Smooth muscle cell (in vitro differentiated cells): ENCODE measurements around the gene ST8SIA4. TPM values are rescaled to one million over a fixed set of nuclear protein-coding genes. Genes with fewer than 3 reads are reported as not detected.

Experiments
- DNase-seq: peaks from one replicate; lab custom pipeline; 2025; ENCODE audit not compliant: unreplicated experiment; lab: John Stamatoyannopoulos, UW
- H2AFZ ChIP-seq: fragments of 200-600 bp; sonication (generic); 2 replicates; pipeline ENCODE4 v1.6.0; 2016; ENCODE audit warnings: antibody characterized with exemption, low read depth, mild to moderate bottlenecking
- H3F3A ChIP-seq: fragments of 200-600 bp; sonication (generic); 2 replicates; pipeline ENCODE4 v1.6.0; 2017; ENCODE audit warnings: antibody characterized with exemption, low read depth
- H3K27ac ChIP-seq: fragments of 200-600 bp; sonication (generic); 2 replicates; pipeline ENCODE4 v1.5.1; 2016; ENCODE audit warnings: low read depth, mild to moderate bottlenecking
- H3K27me3 ChIP-seq: fragments of 200-600 bp; sonication (generic); 2 replicates; pipeline ENCODE4 v1.6.1; 2016; ENCODE audit warnings: low read depth, mild to moderate bottlenecking
- H3K36me3 ChIP-seq: fragments of 200-600 bp; sonication (generic); 2 replicates; pipeline ENCODE4 v1.5.1; 2016; ENCODE audit warnings: low read depth
- H3K4me1 ChIP-seq: fragments of 200-600 bp; sonication (generic); 2 replicates; pipeline ENCODE4 v1.5.1; 2016; ENCODE audit warnings: low read depth
- H3K4me2 ChIP-seq: fragments of 200-600 bp; sonication (generic); 2 replicates; pipeline ENCODE4 v1.6.0; 2016; ENCODE audit warnings: mild to moderate bottlenecking
- H3K4me3 ChIP-seq: fragments of 200-600 bp; sonication (generic); 2 replicates; pipeline ENCODE4 v1.5.1; 2016; ENCODE audit warnings: mild to moderate bottlenecking
- H3K79me2 ChIP-seq: fragments of 200-600 bp; sonication (generic); 2 replicates; pipeline ENCODE4 v1.6.0; 2016; ENCODE audit warnings: low read depth, mild to moderate bottlenecking
- H3K9ac ChIP-seq: fragments of 200-600 bp; sonication (generic); 2 replicates; pipeline ENCODE4 v1.6.0; 2016; ENCODE audit warnings: low read depth
- H3K9me3 ChIP-seq: fragments of 200-600 bp; sonication (generic); replicated peaks from 2 replicates; pipeline ENCODE4 v1.5.1; 2016; ENCODE audit warnings: low read depth
- H4K20me1 ChIP-seq: fragments of 200-600 bp; sonication (generic); 2 replicates; pipeline ENCODE4 v1.6.0; 2016; ENCODE audit warnings: low read depth
- WGBS: methylation state at CpG from one replicate; pipeline ENCODE4 v1.1.7; 2016; ENCODE audit warnings: low lambda C conversion rate; 5-methylcytosine and 5-hydroxymethylcytosine counted together
- polyA plus RNA-seq: library from polyadenylated mRNA; unstranded; fragments of >200 nt; fragmentation: Nextera tagmentation; extraction: Ambion mirVana; gene quantifications from 2 replicates; pipeline ENCODE4 v1.2.1, GENCODE V29; 2016
- total RNA-seq: library from RNA; depleted of rRNA; stranded (reverse); fragments of >200 nt; gene quantifications from 2 replicates; pipeline ENCODE4 v1.2.3, GENCODE V29; 2014
- TF ChIP-seq, protein P1 (sequence below): fragments of 200-600 bp; sonication (generic); IDR thresholded peaks from 2 replicates; pipeline ENCODE4 v1.5.1; 2017; ENCODE audit warnings: borderline replicate concordance, mild to moderate bottlenecking, antibody characterized with exemption; ENCODE audit not compliant: insufficient read depth, poor library complexity, severe bottlenecking

ST8SIA4 gene
- total and polyA plus RNA-seq, 2 experiments from 2014 or later, result 35.0 to 53.6 TPM

DNA sequence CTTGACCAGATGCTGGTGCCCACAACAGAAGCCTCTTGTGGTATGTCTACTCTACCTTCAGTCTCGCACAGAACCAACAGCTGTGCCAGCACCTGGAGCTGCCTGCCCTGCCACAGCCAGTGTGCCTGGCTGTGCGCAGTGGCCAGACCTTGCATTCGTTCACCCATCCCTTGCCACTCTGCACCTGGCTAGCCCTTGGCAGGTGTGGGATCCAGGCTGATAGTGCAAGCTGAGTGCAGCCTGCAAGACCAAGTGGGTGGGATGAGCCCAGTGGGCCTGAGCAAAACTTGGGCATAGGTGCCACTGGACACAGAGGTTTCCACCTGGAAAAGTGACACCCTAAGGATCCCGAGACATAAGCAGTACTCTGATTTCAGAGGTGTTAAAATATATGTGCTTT lies 108.2 kb downstream of the ST8SIA4 start:
- Histone ChIP-seq H3F3A (no peaks in the 10 kb centered on the region), H3K9me3 (no peaks in the 10 kb centered on the region), H3K9ac (no peak overlapping the region), H4K20me1 (no peaks in the 10 kb centered on the region), H3K4me1 (peaks cover 10% of the 10 kb centered on the region), H3K79me2 (no peaks in the 10 kb centered on the region), H3K27me3 (no peaks in the 10 kb centered on the region), H3K4me2 (no peak overlapping the region), H2AFZ (no peak overlapping the region), H3K4me3 (no peak overlapping the region), H3K36me3 (no peaks in the 10 kb centered on the region), H3K27ac (no peak overlapping the region)
- TF ChIP-seq, protein P1, sequence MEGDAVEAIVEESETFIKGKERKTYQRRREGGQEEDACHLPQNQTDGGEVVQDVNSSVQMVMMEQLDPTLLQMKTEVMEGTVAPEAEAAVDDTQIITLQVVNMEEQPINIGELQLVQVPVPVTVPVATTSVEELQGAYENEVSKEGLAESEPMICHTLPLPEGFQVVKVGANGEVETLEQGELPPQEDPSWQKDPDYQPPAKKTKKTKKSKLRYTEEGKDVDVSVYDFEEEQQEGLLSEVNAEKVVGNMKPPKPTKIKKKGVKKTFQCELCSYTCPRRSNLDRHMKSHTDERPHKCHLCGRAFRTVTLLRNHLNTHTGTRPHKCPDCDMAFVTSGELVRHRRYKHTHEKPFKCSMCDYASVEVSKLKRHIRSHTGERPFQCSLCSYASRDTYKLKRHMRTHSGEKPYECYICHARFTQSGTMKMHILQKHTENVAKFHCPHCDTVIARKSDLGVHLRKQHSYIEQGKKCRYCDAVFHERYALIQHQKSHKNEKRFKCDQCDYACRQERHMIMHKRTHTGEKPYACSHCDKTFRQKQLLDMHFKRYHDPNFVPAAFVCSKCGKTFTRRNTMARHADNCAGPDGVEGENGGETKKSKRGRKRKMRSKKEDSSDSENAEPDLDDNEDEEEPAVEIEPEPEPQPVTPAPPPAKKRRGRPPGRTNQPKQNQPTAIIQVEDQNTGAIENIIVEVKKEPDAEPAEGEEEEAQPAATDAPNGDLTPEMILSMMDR, result no peak
- no peak for DNase-seq
- 99% methylated on average over 4 of the region's 4 CpGs for WGBS

DNA sequence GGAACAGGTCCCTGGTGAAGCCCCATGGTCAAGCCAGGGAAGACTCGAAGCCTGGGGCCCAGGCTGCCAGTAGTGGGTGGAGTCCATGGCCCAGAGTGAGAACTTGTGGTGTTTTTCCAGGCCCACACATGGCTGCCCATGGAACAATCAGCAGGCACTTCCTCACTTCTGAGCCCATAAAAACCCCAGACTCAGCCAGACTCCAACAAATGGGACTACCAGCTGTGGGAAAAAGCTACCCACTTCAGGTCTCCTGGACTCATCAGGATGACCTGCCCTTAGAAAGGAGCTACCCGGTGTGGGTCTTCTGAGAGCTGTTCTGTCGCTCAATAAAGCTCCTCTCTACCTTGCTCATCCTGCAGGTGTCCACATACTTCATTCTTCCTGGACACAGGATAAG lies 108.9 kb downstream of the ST8SIA4 start:
- H3K4me3 ChIP-seq, result no peak overlapping the region
- no peaks in the 10 kb centered on the region for H3K27me3 ChIP-seq
- WGBS, result 84% methylated on average over 3 of the region's 3 CpGs
- no peaks in the 10 kb centered on the region for H3F3A ChIP-seq
- H3K4me1 ChIP-seq, result peaks cover 10% of the 10 kb centered on the region
- no peaks in the 10 kb centered on the region for H4K20me1 ChIP-seq
- H3K9me3 ChIP-seq, result no peaks in the 10 kb centered on the region
- H2AFZ ChIP-seq, result no peak overlapping the region
- TF ChIP-seq, protein P1, result no peak
- H3K79me2 ChIP-seq, result no peaks in the 10 kb centered on the region
- H3K4me2 ChIP-seq, result no peak overlapping the region
- no peak overlapping the region for H3K27ac ChIP-seq
- DNase-seq, result no peak
- no peak overlapping the region for H3K9ac ChIP-seq
- H3K36me3 ChIP-seq, result no peaks in the 10 kb centered on the region

DNA sequence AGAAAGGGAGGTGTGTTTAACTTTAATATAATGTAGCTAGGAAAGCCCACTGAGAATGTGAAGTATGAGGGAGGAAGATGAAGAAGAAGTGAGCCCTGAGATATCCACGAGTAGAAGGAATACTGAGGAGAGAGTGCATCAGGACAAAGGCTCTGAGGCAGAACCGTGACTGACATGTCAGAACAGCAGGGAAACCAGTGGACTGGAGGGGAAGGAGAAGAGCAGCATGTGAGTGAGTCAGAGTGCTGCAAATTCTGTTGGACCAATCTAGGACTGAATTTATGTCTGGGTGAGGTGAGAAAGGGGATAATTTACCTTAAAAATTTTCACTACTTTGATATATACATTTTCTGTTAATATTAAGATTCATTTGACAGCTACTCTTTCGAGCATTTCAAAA lies 110.3 kb downstream of the ST8SIA4 start:
- 64% methylated on average over 3 of the region's 3 CpGs for WGBS
- no peaks in the 10 kb centered on the region for H4K20me1 ChIP-seq
- H3K9ac ChIP-seq, result no peak overlapping the region
- DNase-seq, result no peak
- TF ChIP-seq, protein P1, result no peak
- no peaks in the 10 kb centered on the region for H3K36me3 ChIP-seq
- H3K4me2 ChIP-seq, result no peak overlapping the region
- no peaks in the 10 kb centered on the region for H3K9me3 ChIP-seq
- no peak overlapping the region for H3K27ac ChIP-seq
- no peaks in the 10 kb centered on the region for H3K79me2 ChIP-seq
- no peak overlapping the region for H3K4me3 ChIP-seq
- H3F3A ChIP-seq, result no peaks in the 10 kb centered on the region
- no peak overlapping the region for H2AFZ ChIP-seq
- H3K4me1 ChIP-seq, result peaks cover 10% of the 10 kb centered on the region
- H3K27me3 ChIP-seq, result no peaks in the 10 kb centered on the region

DNA sequence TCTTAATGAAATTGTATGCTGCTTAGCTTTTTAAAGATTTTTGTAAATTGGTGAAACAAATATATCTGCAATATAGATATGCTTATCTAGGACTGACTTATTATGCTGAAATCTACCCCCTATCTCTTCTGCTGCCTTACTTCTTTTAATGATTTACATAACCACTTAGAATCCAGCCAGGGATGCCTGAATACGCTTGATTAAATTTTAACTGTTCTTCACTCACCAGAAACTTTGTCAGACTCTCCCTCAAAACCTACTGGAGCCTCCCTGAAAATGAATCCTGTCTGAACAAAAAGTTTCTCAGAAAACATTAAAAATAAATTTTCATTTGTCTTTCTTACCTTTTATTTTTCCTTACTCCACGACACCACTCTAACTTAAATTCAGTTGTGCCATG lies 111.7 kb downstream of the ST8SIA4 start:
- H3K9ac ChIP-seq, result no peak overlapping the region
- no peaks in the 10 kb centered on the region for H3K36me3 ChIP-seq
- no peaks in the 10 kb centered on the region for H3F3A ChIP-seq
- H3K79me2 ChIP-seq, result no peaks in the 10 kb centered on the region
- TF ChIP-seq, protein P1, result no peak
- no peaks in the 10 kb centered on the region for H4K20me1 ChIP-seq
- H3K9me3 ChIP-seq, result no peaks in the 10 kb centered on the region
- H3K27ac ChIP-seq, result no peak overlapping the region
- DNase-seq, result no peak
- WGBS, result 86% methylated on average over 2 of the region's 2 CpGs
- no peak overlapping the region for H3K4me2 ChIP-seq
- H3K4me3 ChIP-seq, result no peak overlapping the region
- no peaks in the 10 kb centered on the region for H3K27me3 ChIP-seq
- peaks cover 10% of the 10 kb centered on the region for H3K4me1 ChIP-seq
- no peak overlapping the region for H2AFZ ChIP-seq
